ENCODE results near the gene TICAM1. TPM values are rescaled to one million over a fixed set of nuclear protein-coding genes. Genes with fewer than 3 reads are reported as not detected.

The TICAM1 gene
- total RNA-seq, 1 experiment from 2014 or later: 12.2 TPM

DNA sequence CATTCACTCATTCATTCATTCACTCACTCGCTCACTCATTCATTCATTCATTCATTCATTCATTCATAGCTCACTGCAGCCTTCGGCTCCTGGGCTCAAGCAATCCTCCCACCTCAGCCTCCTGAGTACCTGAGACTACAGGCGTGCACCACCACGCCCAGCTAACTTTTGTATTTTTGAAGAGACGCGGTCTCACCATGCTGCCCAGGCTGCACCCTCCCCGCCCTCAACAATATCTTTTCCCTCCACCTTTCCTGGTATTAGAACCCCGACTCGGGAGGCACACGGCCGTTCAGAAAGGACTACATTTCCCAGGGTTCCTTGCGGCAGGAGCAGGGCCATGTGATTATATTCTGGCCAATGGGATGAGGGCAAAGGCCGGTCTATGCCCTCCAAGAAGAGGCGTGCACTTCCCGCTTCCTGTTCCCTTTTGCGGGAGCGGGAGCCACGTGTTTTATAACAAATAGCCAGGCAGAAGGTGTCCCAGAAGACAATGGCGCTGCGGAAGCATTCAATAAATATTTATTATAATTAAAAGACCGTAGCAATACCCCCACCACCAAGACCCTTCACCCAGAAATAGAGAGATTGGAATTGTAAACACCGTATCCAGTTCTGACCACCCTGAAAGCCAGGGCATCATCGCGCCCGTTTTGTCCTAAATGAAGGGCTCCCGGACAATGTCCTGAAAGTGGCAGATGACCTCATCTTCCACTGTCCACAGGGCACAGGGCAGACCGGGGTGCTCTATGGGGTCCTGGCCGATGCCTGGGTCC, 15.9 kb downstream of the TICAM1 start:
- Histone ChIP-seq H3K4me1 (ENCODE audit: control insufficient read depth, insufficient read depth, low read length) (peaks cover 8% of the 10 kb centered on the region), H3K4me3 (ENCODE audit: low read depth in 2 of 2, low read length in 2 of 2) (peak overlapping the region in 1 of 2 experiments; percentile 24; a peak in 1 of 4 replicates), H3K27ac (ENCODE audit: low read length) (peak overlapping the region; percentile 67), H3K27me3 (ENCODE audit: control insufficient read depth, insufficient read depth, low read length) (no peaks in the 10 kb centered on the region), H3K36me3 (ENCODE audit: control insufficient read depth, insufficient read depth, low read length) (no peaks in the 10 kb centered on the region), H3K9me3 (ENCODE audit: control insufficient read depth, insufficient read depth, low read depth, low read length) (no peaks in the 10 kb centered on the region)
- intact Hi-C loops (cut with micrococcal nuclease; ENCODE audit: unreplicated experiment): no loop called here
- no TSS peak for BruUV-seq (replicated peaks)
- ATAC-seq (peak; percentile 71), DNase-seq (ENCODE audit: low read depth, low spot score) (peak; percentile 41)
- POLR2A ChIA-PET: no interaction called here
- CTCF ChIA-PET: no interaction called here
- in situ Hi-C loops (cut with HindIII; ENCODE audit: low pct_unique_long_range_greater_than_20kb, low sequenced_read_pairs): no loop called here
- TF ChIP-seq, protein P1, sequence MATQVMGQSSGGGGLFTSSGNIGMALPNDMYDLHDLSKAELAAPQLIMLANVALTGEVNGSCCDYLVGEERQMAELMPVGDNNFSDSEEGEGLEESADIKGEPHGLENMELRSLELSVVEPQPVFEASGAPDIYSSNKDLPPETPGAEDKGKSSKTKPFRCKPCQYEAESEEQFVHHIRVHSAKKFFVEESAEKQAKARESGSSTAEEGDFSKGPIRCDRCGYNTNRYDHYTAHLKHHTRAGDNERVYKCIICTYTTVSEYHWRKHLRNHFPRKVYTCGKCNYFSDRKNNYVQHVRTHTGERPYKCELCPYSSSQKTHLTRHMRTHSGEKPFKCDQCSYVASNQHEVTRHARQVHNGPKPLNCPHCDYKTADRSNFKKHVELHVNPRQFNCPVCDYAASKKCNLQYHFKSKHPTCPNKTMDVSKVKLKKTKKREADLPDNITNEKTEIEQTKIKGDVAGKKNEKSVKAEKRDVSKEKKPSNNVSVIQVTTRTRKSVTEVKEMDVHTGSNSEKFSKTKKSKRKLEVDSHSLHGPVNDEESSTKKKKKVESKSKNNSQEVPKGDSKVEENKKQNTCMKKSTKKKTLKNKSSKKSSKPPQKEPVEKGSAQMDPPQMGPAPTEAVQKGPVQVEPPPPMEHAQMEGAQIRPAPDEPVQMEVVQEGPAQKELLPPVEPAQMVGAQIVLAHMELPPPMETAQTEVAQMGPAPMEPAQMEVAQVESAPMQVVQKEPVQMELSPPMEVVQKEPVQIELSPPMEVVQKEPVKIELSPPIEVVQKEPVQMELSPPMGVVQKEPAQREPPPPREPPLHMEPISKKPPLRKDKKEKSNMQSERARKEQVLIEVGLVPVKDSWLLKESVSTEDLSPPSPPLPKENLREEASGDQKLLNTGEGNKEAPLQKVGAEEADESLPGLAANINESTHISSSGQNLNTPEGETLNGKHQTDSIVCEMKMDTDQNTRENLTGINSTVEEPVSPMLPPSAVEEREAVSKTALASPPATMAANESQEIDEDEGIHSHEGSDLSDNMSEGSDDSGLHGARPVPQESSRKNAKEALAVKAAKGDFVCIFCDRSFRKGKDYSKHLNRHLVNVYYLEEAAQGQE (IDR thresholded peaks at IDR 0.05; ENCODE audit: insufficient read depth in 1 of 2, low read depth in 2 of 2, low read length in 1 of 2): no peak
- TF ChIP-seq, protein P2, sequence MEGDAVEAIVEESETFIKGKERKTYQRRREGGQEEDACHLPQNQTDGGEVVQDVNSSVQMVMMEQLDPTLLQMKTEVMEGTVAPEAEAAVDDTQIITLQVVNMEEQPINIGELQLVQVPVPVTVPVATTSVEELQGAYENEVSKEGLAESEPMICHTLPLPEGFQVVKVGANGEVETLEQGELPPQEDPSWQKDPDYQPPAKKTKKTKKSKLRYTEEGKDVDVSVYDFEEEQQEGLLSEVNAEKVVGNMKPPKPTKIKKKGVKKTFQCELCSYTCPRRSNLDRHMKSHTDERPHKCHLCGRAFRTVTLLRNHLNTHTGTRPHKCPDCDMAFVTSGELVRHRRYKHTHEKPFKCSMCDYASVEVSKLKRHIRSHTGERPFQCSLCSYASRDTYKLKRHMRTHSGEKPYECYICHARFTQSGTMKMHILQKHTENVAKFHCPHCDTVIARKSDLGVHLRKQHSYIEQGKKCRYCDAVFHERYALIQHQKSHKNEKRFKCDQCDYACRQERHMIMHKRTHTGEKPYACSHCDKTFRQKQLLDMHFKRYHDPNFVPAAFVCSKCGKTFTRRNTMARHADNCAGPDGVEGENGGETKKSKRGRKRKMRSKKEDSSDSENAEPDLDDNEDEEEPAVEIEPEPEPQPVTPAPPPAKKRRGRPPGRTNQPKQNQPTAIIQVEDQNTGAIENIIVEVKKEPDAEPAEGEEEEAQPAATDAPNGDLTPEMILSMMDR (IDR thresholded peaks at IDR 0.05): no peak
- TF ChIP-seq SIN3A (IDR thresholded peaks at IDR 0.05; ENCODE audit: borderline replicate concordance, insufficient read depth, low read depth, low read length): no peak
- no peak for TF ChIP-seq POLR2AphosphoS5 (IDR thresholded peaks at IDR 0.05; ENCODE audit: low read depth, low read length)
- no peak for TF ChIP-seq TCF7L2 (IDR thresholded peaks at IDR 0.05; ENCODE audit: low read depth, low read length)

DNA sequence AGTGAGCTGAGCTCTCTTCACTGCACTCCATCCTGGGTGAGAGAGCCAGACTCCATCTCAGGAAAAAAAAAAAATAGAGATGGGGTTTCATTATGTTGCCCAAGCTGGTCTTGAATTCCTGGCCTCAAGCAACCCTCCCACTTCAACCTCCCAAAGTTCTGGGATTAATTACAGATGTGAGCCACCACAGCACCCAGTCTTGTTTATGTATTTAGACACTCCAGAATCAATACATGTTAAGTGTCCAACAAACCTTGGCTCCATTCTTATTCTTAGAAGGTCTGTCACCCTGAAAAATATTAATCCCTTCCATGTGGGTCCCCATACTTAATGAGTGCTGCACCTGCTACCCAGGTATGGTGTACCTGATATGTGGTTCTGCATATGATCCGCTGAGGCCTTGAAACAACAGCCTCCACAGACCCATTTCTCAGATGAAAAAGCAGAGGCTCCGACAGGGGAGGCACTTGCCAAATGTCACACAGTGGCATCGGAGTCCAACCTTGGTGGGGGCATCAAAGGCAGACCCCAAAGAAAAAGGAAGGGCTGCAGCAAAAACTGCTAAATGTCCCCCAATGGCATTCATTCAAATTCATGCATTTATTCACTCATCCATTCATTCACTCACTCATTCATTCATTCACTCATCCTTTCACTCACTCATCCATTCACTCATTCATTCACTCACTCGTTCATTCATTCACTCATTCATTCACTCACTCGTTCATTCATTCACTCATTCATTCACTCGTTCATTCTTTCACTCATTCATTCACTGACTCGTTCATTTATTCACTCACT, 16.7 kb downstream of the TICAM1 start:
- intact Hi-C loops (cut with micrococcal nuclease; ENCODE audit: unreplicated experiment) (loop anchor here (5.0 kb wide), 1 partner anchor 37 kb away; no protein-coding TSS in a partner anchor), in situ Hi-C loops (cut with HindIII; ENCODE audit: low pct_unique_long_range_greater_than_20kb, low sequenced_read_pairs) (no loop called here)
- H3K27me3 ChIP-seq (ENCODE audit: control insufficient read depth, insufficient read depth, low read length): no peaks in the 10 kb centered on the region
- H3K9me3 ChIP-seq (ENCODE audit: control insufficient read depth, insufficient read depth, low read depth, low read length): no peaks in the 10 kb centered on the region
- H3K27ac ChIP-seq (ENCODE audit: low read length): no peak overlapping the region
- H3K4me3 ChIP-seq (ENCODE audit: low read depth in 2 of 2, low read length in 2 of 2): no peak overlapping the region
- POLR2A ChIA-PET: no interaction called here
- BruUV-seq (replicated peaks): no TSS peak
- no peak for DNase-seq (ENCODE audit: low read depth, low spot score)
- H3K4me1 ChIP-seq (ENCODE audit: control insufficient read depth, insufficient read depth, low read length): peaks cover 8% of the 10 kb centered on the region
- no peak for ATAC-seq
- no peaks in the 10 kb centered on the region for H3K36me3 ChIP-seq (ENCODE audit: control insufficient read depth, insufficient read depth, low read length)
- TF ChIP-seq SIN3A (IDR thresholded peaks at IDR 0.05; ENCODE audit: borderline replicate concordance, insufficient read depth, low read depth, low read length): no peak
- TF ChIP-seq POLR2AphosphoS5 (IDR thresholded peaks at IDR 0.05; ENCODE audit: low read depth, low read length): no peak
- TF ChIP-seq TCF7L2 (IDR thresholded peaks at IDR 0.05; ENCODE audit: low read depth, low read length): no peak
- CTCF ChIA-PET: no interaction called here

All from Panc1 (cell line).